ENCODE data around the gene SOX12. TPM values are rescaled to one million over a fixed set of nuclear protein-coding genes. Genes with fewer than 3 reads are reported as not detected.

Gene SOX12
- total RNA-seq, 1 donor from 2014 or later, result 5.3 TPM

DNA sequence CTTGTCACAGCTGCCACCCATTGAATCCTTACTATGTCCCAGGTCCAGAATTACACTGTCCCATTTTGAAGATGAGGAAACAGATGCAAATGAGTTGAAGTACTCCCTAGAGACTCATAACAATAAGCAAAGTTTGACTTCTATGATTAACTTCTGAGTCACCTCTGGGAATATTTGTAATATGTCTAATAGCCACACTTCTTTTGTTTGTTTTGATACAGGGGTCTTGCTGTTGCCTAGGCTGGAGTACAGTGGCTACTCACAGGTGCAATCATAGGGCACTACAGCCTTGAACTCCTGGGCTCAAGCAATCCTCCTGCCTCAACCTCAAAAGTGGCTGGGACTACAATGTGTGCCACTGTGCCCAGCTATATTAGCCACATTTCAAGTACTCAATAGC lies 11.4 kb upstream of the SOX12 start:
- Histone ChIP-seq H2AFZ (replicated peaks) (no peak overlapping the region), H3K79me2 (ENCODE audit: low read depth) (no peaks in the 10 kb centered on the region), H3K4me1 (peaks cover 12% of the 10 kb centered on the region), H3K9me3 (ENCODE audit: low read depth) (no peaks in the 10 kb centered on the region), H3K9ac (no peak overlapping the region), H4K20me1 (ENCODE audit: low read depth) (no peaks in the 10 kb centered on the region), H3K27ac (no peak overlapping the region), H3F3A (ENCODE audit: low read depth) (peaks cover 13% of the 10 kb centered on the region), H3K36me3 (no peaks in the 10 kb centered on the region), H3K4me2 (no peak overlapping the region), H3K27me3 (no peaks in the 10 kb centered on the region), H3K4me3 (no peak overlapping the region)
- peaks cover 9% of the 10 kb centered on the region for H3K36me3 Mint-ChIP-seq
- H3K4me1 Mint-ChIP-seq, result peaks cover 20% of the 10 kb centered on the region
- no peak overlapping the region for H3K4me3 Mint-ChIP-seq
- TF ChIP-seq CTCF (IDR thresholded peaks at IDR 0.05) (no peak), EZH2 (IDR thresholded peaks at IDR 0.05) (no peak), EZH2phosphoT487 (IDR thresholded peaks at IDR 0.05) (no peak)
- H3K27me3 Mint-ChIP-seq (ENCODE audit: insufficient read depth, low read depth), result peaks cover 4% of the 10 kb centered on the region
- no peaks in the 10 kb centered on the region for H3K9me3 Mint-ChIP-seq
- DNase-seq (ENCODE audit: low spot score), result no peak
- no peak overlapping the region for H3K27ac Mint-ChIP-seq

DNA sequence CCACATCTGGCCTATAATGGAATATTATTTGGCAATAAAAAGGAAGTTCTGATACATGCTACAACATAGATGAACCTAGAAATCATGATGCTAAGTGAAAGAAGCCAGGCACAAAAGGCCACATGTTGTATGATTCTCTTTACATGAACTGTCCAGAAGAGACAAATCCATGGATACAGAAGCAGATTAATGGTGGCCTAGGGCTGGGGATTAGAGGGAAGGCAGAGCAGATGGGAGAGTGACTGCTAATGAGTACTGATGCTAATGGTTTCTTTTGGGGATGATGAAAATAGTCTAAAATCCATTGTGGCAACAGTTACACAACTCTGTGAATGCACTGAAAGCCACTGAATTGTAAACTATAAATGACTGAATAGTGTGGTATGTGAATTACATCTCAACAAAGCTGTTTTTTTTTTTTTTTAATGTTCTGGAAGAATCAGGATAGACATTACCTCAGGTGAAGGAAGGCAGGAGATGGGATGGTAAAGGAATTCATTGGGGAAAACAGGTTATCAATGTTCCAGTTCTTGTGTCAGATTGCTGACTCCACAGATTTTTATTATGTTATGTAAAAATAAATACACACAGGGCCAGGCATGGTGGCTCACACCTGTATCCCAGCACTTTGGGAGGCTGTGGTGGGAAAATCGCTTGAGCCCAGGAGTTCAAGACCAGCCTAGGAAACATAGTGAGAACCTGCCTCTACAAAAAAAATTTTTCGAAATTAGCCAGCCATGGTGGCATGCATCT lies 8.9 kb upstream of the SOX12 start:
- H3K79me2 ChIP-seq (ENCODE audit: low read depth), result no peaks in the 10 kb centered on the region
- no peak overlapping the region for H3K4me3 ChIP-seq
- H4K20me1 ChIP-seq (ENCODE audit: low read depth), result no peaks in the 10 kb centered on the region
- no peak overlapping the region for H3K27ac Mint-ChIP-seq
- H3K27me3 ChIP-seq, result no peaks in the 10 kb centered on the region
- no peak for TF ChIP-seq EZH2 (IDR thresholded peaks at IDR 0.05)
- no peak for TF ChIP-seq CTCF (IDR thresholded peaks at IDR 0.05)
- no peak for TF ChIP-seq EZH2phosphoT487 (IDR thresholded peaks at IDR 0.05)
- H3K4me1 ChIP-seq, result no peaks in the 10 kb centered on the region
- no peak overlapping the region for H3K4me3 Mint-ChIP-seq
- no peak overlapping the region for H3K9ac ChIP-seq
- no peaks in the 10 kb centered on the region for H3F3A ChIP-seq (ENCODE audit: low read depth)
- no peak overlapping the region for H2AFZ ChIP-seq (replicated peaks)
- H3K9me3 Mint-ChIP-seq, result no peaks in the 10 kb centered on the region
- H3K4me1 Mint-ChIP-seq, result peaks cover 15% of the 10 kb centered on the region
- H3K36me3 Mint-ChIP-seq, result peaks cover 21% of the 10 kb centered on the region
- H3K4me2 ChIP-seq, result no peak overlapping the region
- no peaks in the 10 kb centered on the region for H3K9me3 ChIP-seq (ENCODE audit: low read depth)
- H3K36me3 ChIP-seq, result no peaks in the 10 kb centered on the region
- no peak overlapping the region for H3K27ac ChIP-seq
- no peak for DNase-seq (ENCODE audit: low spot score)
- peaks cover 6% of the 10 kb centered on the region for H3K27me3 Mint-ChIP-seq (ENCODE audit: insufficient read depth, low read depth)

DNA sequence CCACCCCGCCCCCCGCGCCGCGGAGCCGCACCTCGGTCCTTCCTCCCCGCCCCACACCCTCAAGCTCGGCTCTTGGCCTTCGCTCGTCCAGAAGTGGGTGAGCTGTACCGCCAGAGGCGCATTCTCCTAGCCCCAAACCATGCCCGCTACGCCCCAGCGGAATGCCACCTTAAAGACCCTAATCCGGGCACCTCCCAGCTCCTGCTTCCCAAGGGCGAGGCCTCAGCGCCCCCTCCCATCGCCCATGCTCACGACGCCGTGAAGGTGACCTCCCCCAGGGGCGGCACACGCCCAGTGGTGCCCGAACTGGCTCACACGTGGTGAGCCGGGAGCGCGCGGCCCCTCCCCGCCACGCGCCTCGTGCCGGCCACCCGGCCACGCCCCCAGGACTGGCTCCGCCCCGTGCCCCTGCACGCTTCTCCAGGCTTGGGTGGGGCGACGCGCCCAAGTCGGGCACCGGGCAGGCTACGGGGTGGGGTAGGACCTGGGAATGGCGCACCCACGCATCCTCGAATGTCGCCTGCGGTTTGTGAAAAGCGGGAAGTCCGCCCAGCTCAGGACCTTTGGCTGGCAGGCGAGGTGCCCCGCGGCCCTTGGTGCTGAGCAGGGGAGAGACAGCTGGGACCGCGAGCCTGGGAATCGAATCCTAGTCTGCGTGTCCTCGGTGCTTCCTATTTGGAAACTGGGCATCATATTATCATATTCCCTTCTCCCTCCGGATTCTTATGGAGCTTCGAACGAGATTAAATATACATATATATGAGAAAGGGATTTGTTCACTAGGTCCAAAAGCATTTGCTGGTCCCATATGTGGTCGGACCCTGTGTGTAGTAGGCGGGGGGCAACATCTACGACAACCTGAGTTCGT lies 941 bp upstream of the SOX12 start:
- peaks cover 45% of the 10 kb centered on the region for H3K79me2 ChIP-seq (ENCODE audit: low read depth)
- no peaks in the 10 kb centered on the region for H3K27me3 ChIP-seq
- H3F3A ChIP-seq (ENCODE audit: low read depth), result peaks cover 45% of the 10 kb centered on the region
- H3K4me3 Mint-ChIP-seq, result peak overlapping the region; percentile 96
- peaks cover 40% of the 10 kb centered on the region for H3K4me1 Mint-ChIP-seq
- H4K20me1 ChIP-seq (ENCODE audit: low read depth), result peaks cover 21% of the 10 kb centered on the region
- peak overlapping the region; percentile 85 for H3K27ac ChIP-seq
- peak overlapping the region; percentile 92 for H3K27ac Mint-ChIP-seq
- H3K9me3 ChIP-seq (ENCODE audit: low read depth), result no peaks in the 10 kb centered on the region
- H3K4me2 ChIP-seq, result peak overlapping the region; percentile 83
- peaks cover 2% of the 10 kb centered on the region for H3K9me3 Mint-ChIP-seq
- peaks cover 9% of the 10 kb centered on the region for H3K27me3 Mint-ChIP-seq (ENCODE audit: insufficient read depth, low read depth)
- H3K36me3 ChIP-seq, result no peaks in the 10 kb centered on the region
- H2AFZ ChIP-seq (replicated peaks), result peak overlapping the region; percentile 54
- TF ChIP-seq CTCF (IDR thresholded peaks at IDR 0.05) (peak; percentile 49), EZH2 (IDR thresholded peaks at IDR 0.05) (no peak), EZH2phosphoT487 (IDR thresholded peaks at IDR 0.05) (peak; percentile 39)
- peak overlapping the region; percentile 71 for H3K4me3 ChIP-seq
- H3K9ac ChIP-seq, result no peak overlapping the region
- H3K36me3 Mint-ChIP-seq, result peaks cover 29% of the 10 kb centered on the region
- H3K4me1 ChIP-seq, result peaks cover 16% of the 10 kb centered on the region
- DNase-seq (ENCODE audit: low spot score), result peak; percentile 93

Measured in neural progenitor cell (in vitro differentiated cells).